ENCODE data around the gene GATAD2B. TPM values are rescaled to one million over a fixed set of nuclear protein-coding genes. Genes with fewer than 3 reads are reported as not detected.
"Not testable (repeated sequence)": the region's sequence is repeated elsewhere in the genome, so short reads cannot be mapped to it uniquely, and the experiment has no call there.

The GATAD2B gene
- total and polyA plus RNA-seq, 5 donors from 2014 or later = 2.9 to 81.5 (median 3.4) TPM

GRCh38 chr1:153833968-153834367 is 88.8 kb downstream of the GATAD2B start:
- DNase-seq; H3K4me3 Mint-ChIP-seq; H3K27me3 ChIP-seq (ENCODE audit: control insufficient read depth, insufficient read depth, low read length); H3K36me3 Mint-ChIP-seq; H3K27ac ChIP-seq (ENCODE audit: insufficient read depth, low read length, poor library complexity, severe bottlenecking); H3K4me3 ChIP-seq (ENCODE audit: low read depth, low read length); H3K4me1 ChIP-seq (ENCODE audit: control insufficient read depth, insufficient read depth, low read length, poor library complexity, severe bottlenecking); H3K36me3 ChIP-seq (ENCODE audit: control insufficient read depth, insufficient read depth, low read length); H3K9me3 Mint-ChIP-seq; ATAC-seq (ENCODE audit: low read depth in 2 of 2); H3K27ac Mint-ChIP-seq; H3K27me3 Mint-ChIP-seq; H3K9me3 ChIP-seq (ENCODE audit: control insufficient read depth in 2 of 2, low read length in 2 of 2): not testable (repeated sequence)
- peaks cover 9 to 41% (median 21%) of the 10 kb centered on the region in 4 donors for H3K4me1 Mint-ChIP-seq

DNA sequence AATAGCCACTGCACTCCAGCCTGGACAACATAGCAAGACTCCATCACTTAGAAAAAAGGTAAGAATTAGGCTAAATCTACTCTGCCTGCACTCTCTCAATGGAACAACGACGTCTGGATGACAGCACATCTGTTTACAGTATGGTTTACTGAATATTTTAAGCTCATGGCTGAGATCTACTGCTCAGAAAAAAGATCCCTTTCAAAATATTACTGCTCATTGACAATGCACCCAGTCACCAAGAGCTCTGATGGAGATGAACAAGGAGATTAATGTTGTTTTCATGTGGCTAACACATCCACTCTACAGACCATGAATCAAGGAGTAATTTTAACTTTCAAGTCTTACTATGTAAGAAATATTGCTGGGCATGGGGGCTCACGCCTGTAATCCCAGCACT is 89.6 kb downstream of the GATAD2B start:
- H3K27ac ChIP-seq (ENCODE audit: insufficient read depth, low read length, poor library complexity, severe bottlenecking) = no peak overlapping the region
- DNase-seq (no peak), ATAC-seq (ENCODE audit: low read depth in 2 of 2) (no peak)
- no peaks in the 10 kb centered on the region for H3K4me1 ChIP-seq (ENCODE audit: control insufficient read depth, insufficient read depth, low read length, poor library complexity, severe bottlenecking)
- H3K4me3 ChIP-seq (ENCODE audit: low read depth, low read length) = no peak overlapping the region
- Mint-ChIP-seq H3K9me3 (no peaks in the 10 kb centered on the region), H3K36me3 (peaks cover 2% of the 10 kb centered on the region), H3K27ac (peak overlapping the region in 1 of 3 donors; percentile 5), H3K27me3 (no peaks in the 10 kb centered on the region), H3K4me3 (no peak overlapping the region), H3K4me1 (peaks cover 9 to 35% (median 21%) of the 10 kb centered on the region in 4 donors)
- H3K27me3 ChIP-seq (ENCODE audit: control insufficient read depth, insufficient read depth, low read length) = no peaks in the 10 kb centered on the region
- H3K9me3 ChIP-seq (ENCODE audit: control insufficient read depth in 2 of 2, low read length in 2 of 2) = no peaks in the 10 kb centered on the region
- H3K36me3 ChIP-seq (ENCODE audit: control insufficient read depth, insufficient read depth, low read length) = peaks cover 7% of the 10 kb centered on the region

DNA sequence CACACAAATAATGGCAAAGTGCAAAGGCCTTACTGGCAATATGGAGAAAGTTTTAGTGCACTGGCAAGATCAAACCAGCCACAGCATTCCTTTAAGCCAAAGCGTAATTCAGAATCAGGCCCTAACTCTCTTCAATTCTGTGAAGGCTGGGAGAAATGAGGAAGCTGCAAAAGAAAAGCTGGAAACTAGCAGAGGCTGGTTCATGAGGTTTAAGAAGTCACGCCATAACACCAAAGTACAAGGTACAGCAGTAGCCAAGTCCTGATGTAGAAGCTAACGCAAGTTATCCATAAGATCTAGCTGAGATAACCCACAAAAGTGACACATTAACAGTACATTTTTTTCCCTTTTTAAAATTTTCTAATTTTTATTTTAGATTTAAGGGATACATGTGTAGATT is 90.5 kb downstream of the GATAD2B start:
- Mint-ChIP-seq H3K4me3 (no peak overlapping the region), H3K27me3 (no peaks in the 10 kb centered on the region), H3K36me3 (peaks cover 11% of the 10 kb centered on the region), H3K27ac (no peak overlapping the region), H3K9me3 (no peaks in the 10 kb centered on the region), H3K4me1 (peaks cover 1 to 28% (median 18%) of the 10 kb centered on the region in 4 donors)
- no peak for DNase-seq
- Histone ChIP-seq H3K27ac (ENCODE audit: insufficient read depth, low read length, poor library complexity, severe bottlenecking) (no peak overlapping the region), H3K4me3 (ENCODE audit: low read depth, low read length) (no peak overlapping the region), H3K27me3 (ENCODE audit: control insufficient read depth, insufficient read depth, low read length) (no peaks in the 10 kb centered on the region), H3K9me3 (ENCODE audit: control insufficient read depth in 2 of 2, low read length in 2 of 2) (no peaks in the 10 kb centered on the region), H3K4me1 (ENCODE audit: control insufficient read depth, insufficient read depth, low read length, poor library complexity, severe bottlenecking) (no peaks in the 10 kb centered on the region), H3K36me3 (ENCODE audit: control insufficient read depth, insufficient read depth, low read length) (peaks cover 15% of the 10 kb centered on the region)
- no peak for ATAC-seq (ENCODE audit: low read depth in 2 of 2)

DNA sequence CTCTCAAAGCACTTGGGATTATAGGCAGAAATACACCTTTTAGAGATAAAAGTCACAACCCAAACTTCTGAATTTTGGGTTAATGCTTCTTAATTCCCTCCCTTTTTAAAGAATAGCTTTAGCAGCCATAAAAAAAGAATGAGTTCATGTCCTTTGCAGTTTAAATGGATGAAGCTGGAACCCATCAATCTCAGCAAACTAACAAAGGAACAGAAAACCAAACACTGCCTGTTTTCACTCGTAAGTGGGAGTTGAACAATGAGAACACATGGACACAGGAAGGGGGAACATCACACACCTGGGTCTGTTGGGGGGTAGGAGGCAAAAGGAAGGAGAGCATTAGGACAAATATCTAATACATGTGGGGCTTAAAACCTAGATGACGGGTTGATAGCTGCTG is 91.7 kb downstream of the GATAD2B start:
- Histone ChIP-seq H3K36me3 (ENCODE audit: control insufficient read depth, insufficient read depth, low read length) (peaks cover 25% of the 10 kb centered on the region), H3K9me3 (ENCODE audit: control insufficient read depth in 2 of 2, low read length in 2 of 2) (no peaks in the 10 kb centered on the region), H3K27ac (ENCODE audit: insufficient read depth, low read length, poor library complexity, severe bottlenecking) (no peak overlapping the region), H3K27me3 (ENCODE audit: control insufficient read depth, insufficient read depth, low read length) (no peaks in the 10 kb centered on the region), H3K4me3 (ENCODE audit: low read depth, low read length) (no peak overlapping the region), H3K4me1 (ENCODE audit: control insufficient read depth, insufficient read depth, low read length, poor library complexity, severe bottlenecking) (no peaks in the 10 kb centered on the region)
- Mint-ChIP-seq H3K4me3 (no peak overlapping the region), H3K4me1 (peaks cover 0 to 19% (median 12%) of the 10 kb centered on the region in 4 donors), H3K36me3 (peaks cover 17% of the 10 kb centered on the region), H3K9me3 (no peaks in the 10 kb centered on the region), H3K27ac (peak overlapping the region in 1 of 3 donors; percentile 71), H3K27me3 (no peaks in the 10 kb centered on the region)
- no peak for ATAC-seq (ENCODE audit: low read depth in 2 of 2)
- DNase-seq = no peak

- Histone ChIP-seq H3K9me3 (ENCODE audit: control insufficient read depth in 2 of 2, low read length in 2 of 2) (no peaks in the 10 kb centered on the region), H3K4me1 (ENCODE audit: control insufficient read depth, insufficient read depth, low read length, poor library complexity, severe bottlenecking) (no peaks in the 10 kb centered on the region), H3K4me3 (ENCODE audit: low read depth, low read length) (no peak overlapping the region), H3K27ac (ENCODE audit: insufficient read depth, low read length, poor library complexity, severe bottlenecking) (no peak overlapping the region), H3K36me3 (ENCODE audit: control insufficient read depth, insufficient read depth, low read length) (peaks cover 28% of the 10 kb centered on the region), H3K27me3 (ENCODE audit: control insufficient read depth, insufficient read depth, low read length) (no peaks in the 10 kb centered on the region)
- DNase-seq (no peak), ATAC-seq (ENCODE audit: low read depth in 2 of 2) (no peak)
- Mint-ChIP-seq H3K27me3 (no peaks in the 10 kb centered on the region), H3K36me3 (peaks cover 17% of the 10 kb centered on the region), H3K9me3 (no peaks in the 10 kb centered on the region), H3K4me3 (no peak overlapping the region), H3K27ac (peak overlapping the region in 2 of 3 donors; percentile 53 to 69), H3K4me1 (peaks cover 0 to 12% (median 1%) of the 10 kb centered on the region in 4 donors)
These were observed 95.4 kb downstream of the GATAD2B start for GRCh38 chr1:153827168-153827964.

DNA sequence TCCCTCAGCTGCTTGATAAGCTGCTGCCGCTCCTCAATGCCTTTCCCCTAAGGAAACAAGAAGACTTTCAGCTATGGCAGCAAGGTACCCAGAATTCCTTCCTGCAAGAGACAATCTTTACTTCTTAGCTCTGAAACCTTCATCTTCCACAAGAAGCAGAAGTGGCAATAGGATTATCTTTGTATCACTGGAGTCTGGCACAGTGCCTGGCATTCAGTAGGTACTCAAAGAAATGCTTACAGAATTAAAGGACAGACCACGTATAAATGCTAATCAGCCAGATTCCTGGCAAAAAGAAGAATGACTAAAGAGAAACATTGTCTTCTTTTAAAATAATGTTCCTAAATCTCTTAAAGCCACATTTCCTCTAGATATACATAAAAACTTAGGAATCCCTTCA is 103.9 kb downstream of the GATAD2B start:
- Mint-ChIP-seq H3K4me3 (peak overlapping the region in 1 of 4 donors; percentile 18), H3K36me3 (peaks cover 38% of the 10 kb centered on the region), H3K4me1 (peaks cover 0 to 4% (median 1%) of the 10 kb centered on the region in 4 donors), H3K9me3 (no peaks in the 10 kb centered on the region), H3K27ac (peak overlapping the region in 2 of 3 donors; percentile 72 to 75), H3K27me3 (no peaks in the 10 kb centered on the region)
- H3K36me3 ChIP-seq (ENCODE audit: control insufficient read depth, insufficient read depth, low read length) = peaks cover 46% of the 10 kb centered on the region
- H3K27ac ChIP-seq (ENCODE audit: insufficient read depth, low read length, poor library complexity, severe bottlenecking) = no peak overlapping the region
- no peaks in the 10 kb centered on the region for H3K27me3 ChIP-seq (ENCODE audit: control insufficient read depth, insufficient read depth, low read length)
- H3K9me3 ChIP-seq (ENCODE audit: control insufficient read depth in 2 of 2, low read length in 2 of 2) = no peaks in the 10 kb centered on the region
- ATAC-seq (ENCODE audit: low read depth in 2 of 2) = no peak
- H3K4me1 ChIP-seq (ENCODE audit: control insufficient read depth, insufficient read depth, low read length, poor library complexity, severe bottlenecking) = no peaks in the 10 kb centered on the region
- no peak for DNase-seq
- no peak overlapping the region for H3K4me3 ChIP-seq (ENCODE audit: low read depth, low read length)

DNA sequence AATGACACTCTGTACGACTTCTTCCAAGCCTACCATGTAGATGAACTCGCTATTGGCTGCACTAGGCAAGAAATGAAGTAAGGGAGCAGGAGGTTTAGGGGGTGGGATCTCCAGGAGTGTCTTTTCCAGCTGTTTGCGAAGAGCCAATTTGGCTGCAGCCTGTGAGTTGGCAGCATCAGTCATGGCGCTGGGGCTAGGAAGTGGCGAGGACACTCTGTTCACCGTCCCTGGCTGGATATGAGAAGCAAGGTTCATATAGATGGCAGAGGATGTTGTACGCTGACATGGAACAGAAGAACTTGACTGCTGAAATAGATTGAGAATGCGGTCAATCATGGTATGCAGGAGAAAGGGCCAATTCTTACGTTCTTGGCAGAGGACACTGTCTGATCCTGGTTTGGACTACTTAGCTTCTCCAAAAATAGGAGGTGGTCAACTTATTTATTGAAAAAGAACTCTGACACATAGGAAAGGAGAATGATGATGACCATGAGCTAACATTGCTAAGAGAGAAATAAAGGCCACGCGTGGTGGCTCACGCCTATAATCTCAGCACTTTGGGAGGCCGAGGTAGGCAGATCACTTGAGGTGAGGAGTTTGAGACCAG is 106.4 kb downstream of the GATAD2B start:
- Mint-ChIP-seq H3K4me1 (peaks cover 0 to 2% (median under 1%) of the 10 kb centered on the region in 4 donors), H3K4me3 (no peak overlapping the region), H3K27ac (no peak overlapping the region), H3K36me3 (peaks cover 52% of the 10 kb centered on the region), H3K9me3 (no peaks in the 10 kb centered on the region), H3K27me3 (no peaks in the 10 kb centered on the region)
- DNase-seq (no peak), ATAC-seq (ENCODE audit: low read depth in 2 of 2) (no peak)
- Histone ChIP-seq H3K36me3 (ENCODE audit: control insufficient read depth, insufficient read depth, low read length) (peaks cover 70% of the 10 kb centered on the region), H3K9me3 (ENCODE audit: control insufficient read depth in 2 of 2, low read length in 2 of 2) (no peaks in the 10 kb centered on the region), H3K27ac (ENCODE audit: insufficient read depth, low read length, poor library complexity, severe bottlenecking) (no peak overlapping the region), H3K4me1 (ENCODE audit: control insufficient read depth, insufficient read depth, low read length, poor library complexity, severe bottlenecking) (no peaks in the 10 kb centered on the region), H3K4me3 (ENCODE audit: low read depth, low read length) (no peak overlapping the region), H3K27me3 (ENCODE audit: control insufficient read depth, insufficient read depth, low read length) (no peaks in the 10 kb centered on the region)
